GM21619 (cell line): ENCODE measurements around the gene MAZ.

Experiments
- ATAC-seq: cut with Tn5 transposase; IDR thresholded peaks from one replicate; pipeline ENCODE4 v1.9.1; 2021; ENCODE audit not compliant: unreplicated experiment

Gene MAZ

GRCh38 chr16:29809031-29809747 lies 2.9 kb downstream of the MAZ start:
- ATAC-seq, result no peak

- ATAC-seq, result no peak
Measured at GRCh38 chr16:29809850-29810698, 3.7 kb downstream of the MAZ start.

GRCh38 chr16:29810699-29811169 lies 4.4 kb downstream of the MAZ start:
- ATAC-seq, result no peak

GRCh38 chr16:29811170-29811895 lies 5.0 kb downstream of the MAZ start:
- no peak for ATAC-seq

GRCh38 chr16:29811896-29812665 lies 5.8 kb downstream of the MAZ start, which contains the start of gene PRRT2:
Gene PRRT2 (plus strand): TSS chr16:29812193. CDS start chr16:29813055, 862 bp downstream.
- no peak for ATAC-seq

GRCh38 chr16:29812754-29813643 lies 6.7 kb downstream of the MAZ start:
- ATAC-seq, result no peak

GRCh38 chr16:29813644-29814562 lies 7.6 kb downstream of the MAZ start:
- ATAC-seq, result no peak

- no peak for ATAC-seq
Measured at GRCh38 chr16:29814592-29814991, 8.3 kb downstream of the MAZ start.

- ATAC-seq, result no peak
Measured at GRCh38 chr16:29815032-29815721, 8.8 kb downstream of the MAZ start.

GRCh38 chr16:29815793-29816693 lies 9.7 kb downstream of the MAZ start, which contains the start of gene PAGR1:
Gene PAGR1 (plus strand): TSS chr16:29816152. CDS start chr16:29816526, 374 bp downstream.
- peak; percentile 51 for ATAC-seq

GRCh38 chr16:29816694-29817441 lies 10.5 kb downstream of the MAZ start:
- peak; percentile 19 for ATAC-seq

- ATAC-seq, result no peak
Measured at GRCh38 chr16:29818082-29818481, 11.8 kb downstream of the MAZ start.

GRCh38 chr16:29819506-29819905 lies 13.2 kb downstream of the MAZ start:
- ATAC-seq, result no peak

GRCh38 chr16:29820271-29820701 lies 14.0 kb downstream of the MAZ start, which contains the start of gene MVP:
Gene MVP (plus strand): TSS chr16:29820462. CDS start chr16:29830550, 10,088 bp downstream.
- no peak for ATAC-seq

- peak; percentile 41 for ATAC-seq
Measured at GRCh38 chr16:29820730-29821642, 14.7 kb downstream of the MAZ start.
